Dendritic cell treated with granulocyte-macrophage colony-stimulating factor and Interleukin-4, amounts not matched to agents 40 ng/mL and 50 ng/mL, for 4 days (primary cell): Measurements from ENCODE around the gene CCDC89.

ENCODE experiments used
- H3K27ac Mint-ChIP-seq: one replicate; pipeline ENCODE4 v1.8.0; 2022; ENCODE audit warnings: mild to moderate bottlenecking, mixed read lengths
- H3K27me3 Mint-ChIP-seq: one replicate; pipeline ENCODE4 v1.8.0; 2022; ENCODE audit warnings: mild to moderate bottlenecking, mixed read lengths
- H3K36me3 Mint-ChIP-seq: one replicate; pipeline ENCODE4 v1.8.0; 2022; ENCODE audit warnings: low read depth, mixed read lengths
- H3K4me1 Mint-ChIP-seq: one replicate; pipeline ENCODE4 v1.8.0; 2022; ENCODE audit warnings: low read depth, mixed read lengths
- H3K4me3 Mint-ChIP-seq: one replicate; pipeline ENCODE4 v1.8.0; 2022; ENCODE audit warnings: mild to moderate bottlenecking, moderate library complexity, mixed read lengths
- H3K9me3 Mint-ChIP-seq: one replicate; pipeline ENCODE4 v1.8.0; 2022; ENCODE audit warnings: mixed read lengths
- intact Hi-C: fragments of 100-400 bp; cut with micrococcal nuclease; formaldehyde crosslinking; loops from one replicate; pipeline ENCODE4 v1.15.0; 2022

Gene CCDC89

GRCh38 chr11:85709941-85710702 lies 24.1 kb upstream of the CCDC89 start:
- H3K9me3 Mint-ChIP-seq, result no peaks in the 10 kb centered on the region
- no peak overlapping the region for H3K4me3 Mint-ChIP-seq
- intact Hi-C loops, result no loop called here
- no peaks in the 10 kb centered on the region for H3K27me3 Mint-ChIP-seq
- no peaks in the 10 kb centered on the region for H3K4me1 Mint-ChIP-seq
- H3K27ac Mint-ChIP-seq, result no peak overlapping the region
- H3K36me3 Mint-ChIP-seq, result no peaks in the 10 kb centered on the region

- Mint-ChIP-seq H3K27ac (no peak overlapping the region), H3K4me1 (no peaks in the 10 kb centered on the region), H3K36me3 (no peaks in the 10 kb centered on the region), H3K4me3 (no peak overlapping the region), H3K9me3 (no peaks in the 10 kb centered on the region), H3K27me3 (no peaks in the 10 kb centered on the region)
- intact Hi-C loops, result no loop called here
Observed at GRCh38 chr11:85705800-85706199, 19.8 kb upstream of the CCDC89 start.

GRCh38 chr11:85704967-85705366 lies 19.0 kb upstream of the CCDC89 start:
- Mint-ChIP-seq H3K27me3 (no peaks in the 10 kb centered on the region), H3K4me3 (no peak overlapping the region), H3K4me1 (peaks cover 4% of the 10 kb centered on the region), H3K36me3 (no peaks in the 10 kb centered on the region), H3K27ac (no peak overlapping the region), H3K9me3 (no peaks in the 10 kb centered on the region)
- intact Hi-C loops, result no loop called here

GRCh38 chr11:85699957-85700741 lies 14.2 kb upstream of the CCDC89 start:
- Mint-ChIP-seq H3K27ac (no peak overlapping the region), H3K27me3 (no peaks in the 10 kb centered on the region), H3K36me3 (no peaks in the 10 kb centered on the region), H3K4me3 (no peak overlapping the region), H3K4me1 (peaks cover 15% of the 10 kb centered on the region), H3K9me3 (no peaks in the 10 kb centered on the region)
- intact Hi-C loops, result loop anchor here (10.0 kb wide), 1 partner anchor 125 kb away; no protein-coding TSS in a partner anchor

GRCh38 chr11:85698195-85698594 lies 12.2 kb upstream of the CCDC89 start:
- H3K4me3 Mint-ChIP-seq, result no peak overlapping the region
- no peaks in the 10 kb centered on the region for H3K36me3 Mint-ChIP-seq
- H3K4me1 Mint-ChIP-seq, result peaks cover 15% of the 10 kb centered on the region
- no peak overlapping the region for H3K27ac Mint-ChIP-seq
- H3K27me3 Mint-ChIP-seq, result no peaks in the 10 kb centered on the region
- no peaks in the 10 kb centered on the region for H3K9me3 Mint-ChIP-seq
- intact Hi-C loops, result loop anchor here (10.0 kb wide), 1 partner anchor 127 kb away; no protein-coding TSS in a partner anchor

- no peaks in the 10 kb centered on the region for H3K36me3 Mint-ChIP-seq
- H3K4me3 Mint-ChIP-seq, result no peak overlapping the region
- H3K27ac Mint-ChIP-seq, result no peak overlapping the region
- no peaks in the 10 kb centered on the region for H3K9me3 Mint-ChIP-seq
- intact Hi-C loops, result loop anchor here (10.0 kb wide), 1 partner anchor 127 kb away; no protein-coding TSS in a partner anchor
- H3K4me1 Mint-ChIP-seq, result peaks cover 15% of the 10 kb centered on the region
- H3K27me3 Mint-ChIP-seq, result no peaks in the 10 kb centered on the region
Observed at GRCh38 chr11:85697747-85698146, 11.8 kb upstream of the CCDC89 start.

GRCh38 chr11:85695546-85695945 lies 9.6 kb upstream of the CCDC89 start:
- Mint-ChIP-seq H3K4me3 (no peak overlapping the region), H3K27me3 (no peaks in the 10 kb centered on the region), H3K4me1 (peaks cover 20% of the 10 kb centered on the region), H3K9me3 (no peaks in the 10 kb centered on the region), H3K27ac (no peak overlapping the region), H3K36me3 (no peaks in the 10 kb centered on the region)
- intact Hi-C loops, result loop anchor here (10.0 kb wide), 1 partner anchor 129 kb away; no protein-coding TSS in a partner anchor

- H3K27me3 Mint-ChIP-seq, result peaks cover 4% of the 10 kb centered on the region
- no peaks in the 10 kb centered on the region for H3K9me3 Mint-ChIP-seq
- H3K27ac Mint-ChIP-seq, result no peak overlapping the region
- H3K4me3 Mint-ChIP-seq, result no peak overlapping the region
- peaks cover 14% of the 10 kb centered on the region for H3K4me1 Mint-ChIP-seq
- no peaks in the 10 kb centered on the region for H3K36me3 Mint-ChIP-seq
- intact Hi-C loops, result loop anchor here (10.0 kb wide), 1 partner anchor 130 kb away; no protein-coding TSS in a partner anchor
Observed at GRCh38 chr11:85694385-85694980, 8.5 kb upstream of the CCDC89 start.

- peaks cover 23% of the 10 kb centered on the region for H3K4me1 Mint-ChIP-seq
- no peaks in the 10 kb centered on the region for H3K36me3 Mint-ChIP-seq
- peaks cover 6% of the 10 kb centered on the region for H3K27me3 Mint-ChIP-seq
- H3K27ac Mint-ChIP-seq, result no peak overlapping the region
- no peak overlapping the region for H3K4me3 Mint-ChIP-seq
- intact Hi-C loops, result no loop called here
- H3K9me3 Mint-ChIP-seq, result no peaks in the 10 kb centered on the region
Observed at GRCh38 chr11:85685125-85685819, 723 bp downstream of the CCDC89 start.

- no peaks in the 10 kb centered on the region for H3K36me3 Mint-ChIP-seq
- peaks cover 23% of the 10 kb centered on the region for H3K4me1 Mint-ChIP-seq
- H3K27ac Mint-ChIP-seq, result peak overlapping the region; percentile 83
- intact Hi-C loops, result no loop called here
- peak overlapping the region; percentile 78 for H3K4me3 Mint-ChIP-seq
- H3K27me3 Mint-ChIP-seq, result peaks cover 3% of the 10 kb centered on the region
- no peaks in the 10 kb centered on the region for H3K9me3 Mint-ChIP-seq
Observed at GRCh38 chr11:85682330-85683305, 3.4 kb downstream of the CCDC89 start.

- H3K27ac Mint-ChIP-seq, result no peak overlapping the region
- no peaks in the 10 kb centered on the region for H3K36me3 Mint-ChIP-seq
- intact Hi-C loops, result no loop called here
- H3K9me3 Mint-ChIP-seq, result no peaks in the 10 kb centered on the region
- peaks cover 3% of the 10 kb centered on the region for H3K27me3 Mint-ChIP-seq
- H3K4me3 Mint-ChIP-seq, result no peak overlapping the region
- peaks cover 23% of the 10 kb centered on the region for H3K4me1 Mint-ChIP-seq
Observed at GRCh38 chr11:85680897-85681296, 5.1 kb downstream of the CCDC89 start.

- Mint-ChIP-seq H3K27me3 (peaks cover 3% of the 10 kb centered on the region), H3K36me3 (no peaks in the 10 kb centered on the region), H3K4me1 (peaks cover 23% of the 10 kb centered on the region), H3K4me3 (no peak overlapping the region), H3K9me3 (no peaks in the 10 kb centered on the region), H3K27ac (no peak overlapping the region)
- intact Hi-C loops, result no loop called here
Observed at GRCh38 chr11:85679576-85679975, 6.4 kb downstream of the CCDC89 start.

- H3K9me3 Mint-ChIP-seq, result no peaks in the 10 kb centered on the region
- intact Hi-C loops, result no loop called here
- H3K27me3 Mint-ChIP-seq, result no peaks in the 10 kb centered on the region
- H3K36me3 Mint-ChIP-seq, result no peaks in the 10 kb centered on the region
- no peaks in the 10 kb centered on the region for H3K4me1 Mint-ChIP-seq
- no peak overlapping the region for H3K27ac Mint-ChIP-seq
- H3K4me3 Mint-ChIP-seq, result no peak overlapping the region
Observed at GRCh38 chr11:85673393-85673792, 12.6 kb downstream of the CCDC89 start.
